HG03460 (cell line): ENCODE data around the gene EIF2S3.

ENCODE experiments used
- ATAC-seq: cut with Tn5 transposase; IDR thresholded peaks from one replicate; pipeline ENCODE4 v1.9.1; 2021; ENCODE audit not compliant: unreplicated experiment

EIF2S3 gene

DNA sequence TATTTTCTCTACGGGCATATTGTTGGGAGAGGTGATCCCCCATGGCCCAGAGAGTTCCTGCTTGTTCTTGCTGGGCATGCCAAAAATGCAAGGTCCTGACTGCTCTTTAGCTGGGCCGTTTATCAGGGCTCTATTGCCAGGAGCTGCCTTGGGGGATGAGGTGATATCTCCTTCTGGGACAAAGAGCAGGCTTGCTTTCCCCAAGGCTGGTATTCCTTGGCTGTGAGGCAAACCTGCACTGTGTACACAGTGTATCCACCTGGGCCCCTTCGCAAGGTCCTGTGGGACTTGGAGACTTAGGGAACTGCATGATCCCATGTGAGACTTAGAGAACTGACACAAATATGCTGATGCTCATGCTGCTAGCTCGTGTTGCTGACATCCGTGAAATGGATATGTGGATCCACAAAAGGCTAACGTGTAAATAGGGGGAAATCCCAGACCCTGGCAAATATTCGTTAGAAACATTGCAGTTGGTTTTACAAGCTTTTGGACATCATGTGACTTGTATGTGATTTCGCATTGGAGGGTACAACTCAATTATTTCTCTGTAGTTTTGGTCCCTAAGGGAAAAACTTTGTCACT, 70.4 kb downstream of the EIF2S3 start:
- ATAC-seq = no peak
